ENCODE measurements around the gene SULT1C2.

Gene SULT1C2

GRCh38 chr2:108346827-108347226 lies 58.1 kb downstream of the SULT1C2 start:
- ATAC-seq, result no peak
- no peak for TF ChIP-seq SNAI2 (CRISPR knock-in tag; IDR thresholded peaks at IDR 0.05)
- TF ChIP-seq TSHZ2 (CRISPR knock-in tag; IDR thresholded peaks at IDR 0.05), result no peak
- no peak for TF ChIP-seq TOX (CRISPR knock-in tag; IDR thresholded peaks at IDR 0.05; ENCODE audit: borderline replicate concordance)
- no peak for TF ChIP-seq CSRNP3 (CRISPR knock-in tag; IDR thresholded peaks at IDR 0.05)
- no peak for TF ChIP-seq RARB (CRISPR knock-in tag; IDR thresholded peaks at IDR 0.05)
- TF ChIP-seq POU6F1 (CRISPR knock-in tag; IDR thresholded peaks at IDR 0.05; ENCODE audit: borderline replicate concordance, low read depth), result no peak
- no peak for TF ChIP-seq BACH2 (CRISPR knock-in tag; IDR thresholded peaks at IDR 0.05; ENCODE audit: borderline replicate concordance)
- no peak for TF ChIP-seq ZNF565 (CRISPR knock-in tag; conservative IDR thresholded peaks at IDR 0.05; ENCODE audit: low read depth)
- TF ChIP-seq ZFP30 (CRISPR knock-in tag; IDR thresholded peaks at IDR 0.05), result no peak
- no peak for TF ChIP-seq CSDC2 (CRISPR knock-in tag; IDR thresholded peaks at IDR 0.05)
- no peak for TF ChIP-seq PPARA (CRISPR knock-in tag; IDR thresholded peaks at IDR 0.05; ENCODE audit: borderline replicate concordance)
- no peak for TF ChIP-seq TCF4 (CRISPR knock-in tag; IDR thresholded peaks at IDR 0.05; ENCODE audit: borderline replicate concordance)
- TF ChIP-seq ARNTL (CRISPR knock-in tag; IDR thresholded peaks at IDR 0.05; ENCODE audit: borderline replicate concordance, low read depth), result no peak
- TF ChIP-seq ZFP3 (CRISPR knock-in tag; IDR thresholded peaks at IDR 0.05), result no peak
- no peak for TF ChIP-seq GLIS3 (CRISPR knock-in tag; IDR thresholded peaks at IDR 0.05)
- no peak for TF ChIP-seq ZNF8 (CRISPR knock-in tag; IDR thresholded peaks at IDR 0.05)
- TF ChIP-seq CREB5 (CRISPR knock-in tag; IDR thresholded peaks at IDR 0.05; ENCODE audit: low read depth), result no peak
- no peak for TF ChIP-seq ZNF70 (CRISPR knock-in tag; IDR thresholded peaks at IDR 0.05)

GRCh38 chr2:108347786-108348185 lies 59.1 kb downstream of the SULT1C2 start:
- no peak for ATAC-seq
- TF ChIP-seq PPARA (CRISPR knock-in tag; IDR thresholded peaks at IDR 0.05; ENCODE audit: borderline replicate concordance), result no peak
- TF ChIP-seq CSRNP3 (CRISPR knock-in tag; IDR thresholded peaks at IDR 0.05), result no peak

- ATAC-seq, result no peak
- TF ChIP-seq TSHZ2 (CRISPR knock-in tag; IDR thresholded peaks at IDR 0.05) (no peak), ZC3H10 (CRISPR knock-in tag; IDR thresholded peaks at IDR 0.05) (no peak), ISL1 (CRISPR knock-in tag; IDR thresholded peaks at IDR 0.05) (no peak), BACH2 (CRISPR knock-in tag; IDR thresholded peaks at IDR 0.05; ENCODE audit: borderline replicate concordance) (no peak), TOX (CRISPR knock-in tag; IDR thresholded peaks at IDR 0.05; ENCODE audit: borderline replicate concordance) (no peak), ZNF8 (CRISPR knock-in tag; IDR thresholded peaks at IDR 0.05) (no peak)
Measured at GRCh38 chr2:108348816-108349570, 60.3 kb downstream of the SULT1C2 start.
